SIG-M5 (cell line): Measurements from ENCODE around the gene SCAF1.
"Not testable (repeated sequence)": the region's sequence is repeated elsewhere in the genome, so short reads cannot be mapped to it uniquely, and the experiment has no call there.

ENCODE experiments used
- DNase-seq: peaks from one replicate; lab custom pipeline; 2025; lab: John Stamatoyannopoulos, UW

SCAF1 gene

GRCh38 chr19:49614096-49614833, 27.7 kb upstream of the SCAF1 start:
- DNase-seq = no peak

GRCh38 chr19:49615861-49616260, 26.1 kb upstream of the SCAF1 start:
- no peak for DNase-seq

DNA sequence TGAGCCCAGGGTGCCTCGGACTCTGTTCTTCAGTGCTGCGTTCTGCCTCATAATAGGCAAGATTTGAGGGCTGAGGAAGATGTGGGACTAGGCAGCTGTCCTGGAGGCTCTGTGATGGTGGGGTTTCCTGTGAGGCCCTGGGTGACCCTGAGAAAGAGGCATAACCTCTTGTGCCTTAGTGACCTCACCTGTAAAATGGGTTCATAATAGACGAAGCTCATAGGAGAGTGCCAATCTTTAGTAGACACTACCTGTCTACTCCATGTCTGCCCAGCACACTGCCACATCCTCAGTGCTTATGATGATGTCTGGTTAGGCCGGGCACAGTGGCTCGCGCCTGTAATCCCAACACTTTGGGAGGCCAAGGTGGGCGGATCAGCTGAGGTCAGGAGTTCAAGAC, 25.5 kb upstream of the SCAF1 start:
- DNase-seq = no peak

- DNase-seq = no peak
These were observed 25.1 kb upstream of the SCAF1 start for GRCh38 chr19:49616945-49617344.

DNA sequence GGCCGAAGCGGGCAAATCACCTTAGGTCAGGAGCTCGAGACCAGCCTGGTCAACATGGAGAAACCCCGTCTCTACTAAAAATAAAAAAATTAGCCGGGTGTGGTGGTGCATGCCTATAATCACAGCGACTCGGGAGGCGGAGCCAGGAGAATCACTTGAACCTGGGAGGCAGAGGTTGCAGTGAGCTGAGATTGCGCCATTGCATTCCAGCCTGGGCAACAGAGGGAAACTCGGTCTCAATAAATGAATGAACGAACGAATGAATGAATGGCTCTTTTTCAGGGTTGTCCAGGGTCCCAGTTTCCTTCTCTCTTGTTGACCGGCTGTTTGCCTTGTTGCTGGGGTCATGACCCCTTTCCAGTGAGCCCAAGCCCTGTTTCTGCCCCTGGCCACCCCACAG, 24.1 kb upstream of the SCAF1 start:
- not testable (repeated sequence) for DNase-seq

DNA sequence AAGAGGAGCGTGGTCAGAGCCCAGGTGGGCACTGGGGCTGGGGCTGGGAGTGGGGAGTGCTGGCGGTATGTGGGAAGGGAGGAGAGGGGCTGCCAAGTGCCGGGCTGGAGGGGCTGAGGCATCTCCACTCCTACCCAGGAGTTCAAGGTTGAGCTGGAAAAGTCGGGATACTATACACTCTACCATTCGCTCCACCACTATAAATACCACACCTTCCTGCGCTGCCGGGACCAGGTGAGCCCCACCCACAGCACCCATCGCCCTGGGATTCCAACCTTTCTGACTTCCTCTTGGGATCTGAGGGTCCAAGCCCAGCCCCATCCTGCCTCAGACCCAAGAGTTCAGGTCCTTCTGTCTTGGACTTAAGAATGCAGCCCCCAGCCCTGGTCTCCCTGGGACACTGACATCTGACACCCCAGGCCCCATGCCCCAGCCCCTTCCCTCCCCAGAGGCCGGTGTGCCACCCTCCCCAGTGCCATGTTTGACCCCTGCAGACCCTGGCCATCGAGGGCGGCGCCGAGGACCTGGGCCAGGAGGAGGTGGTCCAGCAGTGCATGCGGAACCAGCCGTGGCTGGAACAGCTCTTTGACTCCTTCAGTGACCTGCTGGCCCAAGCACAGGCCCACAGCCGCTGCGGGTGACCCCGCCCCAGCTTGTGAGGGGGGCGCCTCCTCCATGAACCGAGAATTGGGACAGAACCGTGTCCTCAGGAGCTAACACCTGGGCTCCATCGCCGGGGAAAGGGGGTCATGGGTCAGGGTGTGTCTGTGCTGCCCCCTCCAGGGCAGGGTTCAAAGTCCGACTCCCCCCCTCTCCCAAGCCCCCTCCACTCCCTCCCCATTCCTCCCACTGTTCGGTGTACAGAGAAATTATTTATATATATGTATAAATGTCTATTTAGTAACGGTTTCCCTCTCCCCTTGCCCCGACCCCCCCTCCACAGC, 16.8 kb upstream of the SCAF1 start:
- no peak for DNase-seq

DNA sequence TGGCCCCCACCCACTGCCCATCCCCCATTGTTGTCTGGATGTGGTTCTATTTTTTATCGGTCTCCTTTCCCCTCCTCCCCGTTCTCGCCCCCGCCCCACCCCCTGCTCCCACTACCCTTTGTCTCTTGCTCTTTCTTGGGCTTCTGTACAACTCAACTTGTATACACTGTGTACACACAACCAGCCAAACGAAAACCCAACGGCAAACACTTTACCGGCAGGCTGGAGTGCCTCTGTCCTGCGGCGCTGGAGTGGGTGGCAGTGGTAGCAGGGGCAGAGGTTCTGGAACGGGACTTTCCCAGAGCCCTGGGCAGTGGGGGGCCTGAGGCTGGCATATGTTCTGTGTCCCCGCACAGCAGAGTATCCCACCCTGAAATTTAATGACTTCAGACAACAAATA, 15.8 kb upstream of the SCAF1 start:
- DNase-seq = no peak

GRCh38 chr19:49629659-49630058, 12.3 kb upstream of the SCAF1 start:
- no peak for DNase-seq

- DNase-seq = no peak
These were observed 10.9 kb upstream of the SCAF1 start for GRCh38 chr19:49631014-49631588.

DNA sequence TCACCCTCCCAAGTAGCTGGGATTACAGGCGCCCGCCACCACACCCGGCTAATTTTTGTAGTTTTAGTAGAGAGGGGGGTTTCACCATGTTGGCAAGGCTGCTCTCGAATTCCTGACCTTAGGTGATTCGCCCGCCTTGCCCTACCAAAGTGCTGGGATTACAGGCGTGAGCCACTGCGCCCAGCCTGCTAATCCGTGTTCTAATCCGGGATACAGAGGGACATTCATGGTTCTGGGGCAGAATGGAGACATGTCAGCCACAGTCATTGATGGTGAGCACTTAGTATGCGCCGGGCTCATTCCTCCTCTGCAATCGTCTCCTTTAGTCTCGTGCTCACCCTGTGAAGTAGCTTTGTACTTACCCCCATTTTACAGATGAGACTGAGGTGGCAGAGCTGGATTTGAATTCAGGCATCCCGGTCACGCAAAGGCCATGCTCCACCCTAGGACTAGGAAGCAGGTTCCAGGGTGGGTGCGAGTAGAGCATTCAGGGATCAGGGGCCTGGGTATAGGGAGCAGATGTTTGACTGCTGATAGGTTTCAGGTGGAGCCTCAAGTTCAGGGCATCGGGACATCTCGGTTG, 10.3 kb upstream of the SCAF1 start:
- no peak for DNase-seq

GRCh38 chr19:49632576-49632975, 9.4 kb upstream of the SCAF1 start:
- DNase-seq = no peak

GRCh38 chr19:49633273-49633672, 8.7 kb upstream of the SCAF1 start:
- DNase-seq = not testable (repeated sequence)

DNA sequence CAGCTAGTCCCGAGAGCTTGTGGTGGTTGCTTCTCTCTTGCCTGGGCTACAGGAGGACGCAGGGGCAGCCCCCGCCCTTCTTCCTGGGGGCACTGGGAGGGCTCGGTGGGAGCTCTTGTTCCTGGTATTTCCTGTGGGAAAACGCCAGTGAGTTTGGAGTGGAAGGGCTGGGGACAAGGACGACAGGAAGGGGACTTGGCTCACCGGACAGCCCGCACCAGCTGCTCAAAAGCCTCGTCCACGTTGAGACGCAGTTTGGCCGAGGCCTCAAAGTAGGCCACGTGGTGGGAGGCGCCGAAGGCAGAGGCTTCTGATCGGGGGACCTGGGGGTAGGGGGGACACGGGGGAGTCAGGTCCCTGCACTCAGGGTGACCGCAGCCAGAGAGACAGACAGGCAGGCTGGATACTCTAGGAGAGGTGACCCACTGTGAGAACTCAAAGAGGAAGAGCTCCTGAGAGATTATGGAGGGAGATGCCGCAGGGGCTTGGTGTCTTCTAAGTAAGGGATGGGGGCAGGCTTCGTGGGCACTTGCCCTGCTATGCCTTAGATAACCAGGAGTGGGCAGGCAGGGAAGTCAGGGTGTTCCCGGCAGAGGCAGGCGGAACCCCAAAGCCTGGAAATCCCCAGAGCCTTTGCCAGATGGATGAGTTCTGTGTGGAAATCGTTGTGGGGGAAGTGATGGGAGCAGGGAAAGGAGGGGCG, 6.3 kb upstream of the SCAF1 start:
- no peak for DNase-seq

- DNase-seq = no peak
These were observed 5.6 kb upstream of the SCAF1 start for GRCh38 chr19:49636233-49636932.

GRCh38 chr19:49637821-49638738, 3.9 kb upstream of the SCAF1 start:
- DNase-seq = no peak

DNA sequence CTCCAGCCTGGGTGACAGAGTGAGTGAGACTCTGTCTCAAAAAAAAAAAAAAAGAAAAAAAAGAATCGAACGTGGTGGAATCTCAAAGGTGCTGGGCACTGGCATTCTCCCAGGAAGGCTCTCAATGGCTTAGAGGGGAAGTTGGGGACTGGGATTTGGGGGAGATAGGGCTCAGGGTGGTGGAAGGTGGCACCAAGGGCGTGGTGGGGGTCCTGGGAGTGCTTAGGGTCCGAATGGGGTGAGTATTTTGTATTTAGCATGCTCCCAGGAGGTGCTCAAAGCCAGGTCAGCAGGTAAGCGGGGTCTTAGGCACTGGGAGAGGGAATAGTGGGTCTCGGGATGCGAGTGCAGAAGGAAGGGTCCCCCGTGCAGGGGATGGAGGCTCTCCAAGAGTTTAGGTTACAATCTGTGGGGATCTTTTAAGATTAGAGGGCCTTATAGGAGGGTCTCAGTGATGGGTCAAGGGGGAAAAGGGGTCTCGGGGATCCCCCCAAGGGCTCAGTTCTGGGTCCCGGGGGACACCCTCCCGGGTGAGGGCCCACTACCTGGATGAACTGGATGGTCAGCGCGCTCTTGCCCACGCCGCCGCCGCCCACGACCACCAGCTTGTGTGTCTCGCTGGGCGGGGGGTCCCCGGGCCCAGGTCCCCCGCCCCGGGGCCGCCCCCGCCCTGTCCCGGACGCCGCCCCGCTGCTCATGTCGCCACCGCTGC, 2.5 kb upstream of the SCAF1 start:
- no peak for DNase-seq

DNA sequence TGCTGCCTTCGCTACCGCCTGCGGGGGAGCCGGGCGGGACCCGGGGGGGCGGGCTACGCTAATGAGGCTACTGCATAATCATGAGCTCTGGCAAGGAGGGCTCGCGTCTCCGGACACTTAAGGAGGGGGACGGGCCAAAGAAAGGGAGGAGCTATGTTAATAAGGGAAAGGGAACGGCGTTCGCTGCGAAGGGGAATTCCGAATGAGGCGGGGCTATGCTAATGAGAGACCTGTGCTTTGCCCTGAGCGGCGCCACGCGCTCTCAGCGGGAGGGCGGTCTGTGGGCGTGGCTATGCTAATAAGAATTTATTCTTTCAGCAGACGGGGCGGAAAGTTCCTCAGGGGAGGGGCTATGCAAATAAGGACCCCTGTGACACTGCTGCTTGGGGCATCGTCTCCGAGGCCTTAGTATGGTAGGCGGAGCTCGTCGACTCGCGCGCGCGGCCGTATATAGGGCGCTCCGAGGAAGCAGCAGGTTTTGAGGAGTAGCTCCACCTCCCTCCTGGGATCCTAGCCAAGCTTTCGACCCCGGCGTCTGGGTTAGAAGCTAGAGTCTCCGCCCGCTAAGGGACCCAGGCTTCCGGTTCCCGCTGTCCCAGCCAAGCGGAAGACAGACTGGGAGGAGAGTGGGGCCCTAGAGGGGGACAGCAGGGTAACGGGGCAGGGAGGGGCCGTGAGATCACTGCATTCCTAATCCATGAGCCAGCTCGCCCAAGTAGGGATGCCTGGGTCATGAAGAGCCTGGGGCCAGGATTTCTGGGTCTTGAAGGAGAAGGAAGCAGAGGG, 1.7 kb upstream of the SCAF1 start, which contains the start of gene RRAS:
Gene RRAS (minus strand): TSS at position 31 of the 786 bp plus-strand sequence. CDS start 45 bp downstream, outside the sequence.
- peak; percentile 98 for DNase-seq

DNA sequence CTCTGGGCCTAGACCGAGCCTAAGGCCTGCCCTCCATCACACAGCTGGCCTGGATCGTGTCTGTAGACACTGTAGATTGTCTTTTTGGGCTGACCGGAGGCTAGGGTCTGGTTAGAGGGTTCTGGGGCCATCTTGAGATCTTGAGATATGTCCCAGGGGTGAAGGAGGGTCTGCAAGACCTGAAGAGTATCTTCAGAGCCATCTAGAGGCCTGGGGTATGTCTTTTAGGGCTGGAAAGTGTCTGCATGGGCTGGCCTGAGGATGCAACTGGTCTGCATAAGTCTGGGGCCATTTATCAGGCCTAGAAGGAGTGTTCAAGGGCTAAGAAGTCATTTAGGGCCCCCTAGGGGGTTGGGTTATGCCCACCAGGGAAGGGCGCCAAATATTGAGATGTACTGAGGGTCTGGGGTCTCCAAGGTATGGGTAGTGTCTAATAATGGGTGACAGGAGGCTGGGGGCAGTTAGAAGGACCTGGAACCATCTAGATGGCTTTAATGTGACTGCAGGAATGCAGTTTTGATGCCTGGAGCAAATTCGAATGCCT, 555 bp downstream of the SCAF1 start:
- no peak for DNase-seq
